ENCODE measurements around the gene GRIK5. TPM values are rescaled to one million over a fixed set of nuclear protein-coding genes. Genes with fewer than 3 reads are reported as not detected.

GRIK5 gene
- total RNA-seq, 2 experiments from 2014 or later = 0.58 to 0.74 TPM

DNA sequence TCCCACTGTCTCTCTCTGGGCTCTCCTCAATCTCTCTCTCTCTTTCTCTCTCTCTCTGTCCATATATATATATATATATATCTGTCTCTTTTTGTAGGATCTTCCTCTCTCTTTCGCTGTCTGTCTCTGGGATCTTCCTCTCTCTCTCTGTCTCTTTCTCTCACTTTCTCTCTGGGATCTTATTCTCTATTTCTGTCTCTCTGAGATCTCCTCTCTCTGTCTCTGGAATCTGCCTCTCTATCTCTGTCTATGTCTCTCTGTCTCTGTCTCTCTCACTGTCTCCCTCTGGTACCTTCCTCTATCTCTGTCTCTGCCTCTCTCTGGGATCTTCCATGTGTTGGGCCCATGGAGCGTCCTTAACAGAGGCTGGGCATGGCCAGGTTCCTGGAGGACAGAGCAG, 79.4 kb downstream of the GRIK5 start:
- no peak overlapping the region for H3K4me3 Mint-ChIP-seq
- H3K4me1 Mint-ChIP-seq = peaks cover 6% of the 10 kb centered on the region
- H3K36me3 Mint-ChIP-seq = no peaks in the 10 kb centered on the region
- no peaks in the 10 kb centered on the region for H3K9me3 Mint-ChIP-seq
- no peak overlapping the region for H3K27ac Mint-ChIP-seq
- peaks cover 12% of the 10 kb centered on the region for H3K27me3 Mint-ChIP-seq
- DNase-seq = no peak

DNA sequence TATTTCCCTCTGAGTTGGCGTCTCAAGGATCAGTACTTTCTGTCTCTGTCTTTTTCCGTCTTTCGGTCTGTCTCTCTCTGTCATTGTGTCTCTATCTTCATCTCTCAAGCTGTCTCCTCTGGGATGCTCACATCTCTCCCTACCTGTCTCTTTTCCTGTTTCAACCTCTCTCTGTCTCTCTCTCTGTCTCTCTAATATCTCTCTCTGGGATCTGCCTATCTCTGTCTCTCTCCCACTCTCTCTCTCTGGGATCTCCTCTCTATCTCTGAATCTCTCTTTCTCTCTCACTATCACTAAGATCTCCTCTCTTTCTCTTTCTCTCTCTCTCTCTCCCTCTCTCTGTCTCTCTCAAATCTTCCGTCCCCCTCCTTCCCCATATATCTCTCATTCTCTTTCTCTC, 80.0 kb downstream of the GRIK5 start:
- Mint-ChIP-seq H3K36me3 (no peaks in the 10 kb centered on the region), H3K4me1 (peaks cover 6% of the 10 kb centered on the region), H3K27ac (no peak overlapping the region), H3K4me3 (no peak overlapping the region), H3K27me3 (peaks cover 6% of the 10 kb centered on the region), H3K9me3 (no peaks in the 10 kb centered on the region)
- DNase-seq = no peak

DNA sequence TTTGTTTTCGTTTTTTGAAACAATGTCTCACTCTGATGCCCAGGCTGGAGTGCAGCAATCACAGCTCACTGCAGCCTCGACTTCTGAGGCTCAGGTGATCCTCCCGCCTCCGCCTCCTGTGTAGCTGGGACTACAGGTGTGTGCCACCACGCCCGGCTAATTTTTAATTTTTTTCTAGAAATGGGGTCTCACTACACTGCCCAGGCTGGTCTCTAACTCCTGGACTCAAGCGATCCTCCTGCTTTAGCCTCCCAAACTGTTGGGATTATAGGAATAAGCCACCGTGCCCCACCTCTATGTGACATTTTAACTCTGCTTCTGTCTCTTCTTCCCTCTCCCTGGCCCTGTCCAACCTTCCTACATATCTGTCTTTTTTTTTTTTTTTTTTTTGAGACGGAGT, 81.1 kb downstream of the GRIK5 start:
- Mint-ChIP-seq H3K27me3 (no peaks in the 10 kb centered on the region), H3K27ac (no peak overlapping the region), H3K9me3 (no peaks in the 10 kb centered on the region), H3K36me3 (no peaks in the 10 kb centered on the region), H3K4me3 (no peak overlapping the region), H3K4me1 (peaks cover 4% of the 10 kb centered on the region)
- DNase-seq = no peak

DNA sequence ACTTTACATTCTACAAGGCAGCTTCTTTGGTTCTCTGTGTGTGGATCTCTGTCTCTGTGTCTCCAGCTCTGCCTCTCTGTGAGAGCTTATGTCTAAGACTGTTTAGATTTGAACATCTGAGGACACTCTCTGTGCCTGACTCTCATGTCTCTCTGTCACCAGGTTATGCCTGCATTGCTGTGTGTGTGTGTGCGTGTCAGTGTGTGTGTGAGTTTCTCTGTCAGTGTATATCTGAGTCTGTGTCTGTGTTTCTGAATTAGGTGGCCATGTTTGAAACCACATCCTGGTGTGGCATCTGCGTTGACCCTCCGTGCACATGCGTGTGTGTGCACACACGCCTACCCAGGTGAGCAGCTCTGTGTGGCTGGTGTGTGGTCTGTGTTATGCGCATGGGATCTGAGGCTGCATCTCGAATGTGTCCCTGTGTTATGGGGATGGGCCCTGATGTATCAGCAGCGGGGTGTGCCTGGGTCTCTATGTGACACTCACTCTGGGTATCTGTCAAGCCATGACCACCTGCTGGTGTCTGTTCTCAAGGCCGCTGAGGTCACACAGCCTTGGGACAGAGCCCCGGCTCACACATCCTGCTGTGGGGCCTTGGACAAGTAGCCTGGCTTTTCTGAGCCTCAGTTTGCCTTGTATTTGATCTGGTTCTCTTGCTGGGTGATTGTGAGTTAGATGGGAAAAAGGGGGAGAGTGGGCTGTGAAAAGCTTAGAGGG, 82.7 kb downstream of the GRIK5 start:
- no peak overlapping the region for H3K27ac Mint-ChIP-seq
- H3K36me3 Mint-ChIP-seq = no peaks in the 10 kb centered on the region
- H3K9me3 Mint-ChIP-seq = no peaks in the 10 kb centered on the region
- no peaks in the 10 kb centered on the region for H3K27me3 Mint-ChIP-seq
- no peak overlapping the region for H3K4me3 Mint-ChIP-seq
- H3K4me1 Mint-ChIP-seq = no peaks in the 10 kb centered on the region
- DNase-seq = no peak

DNA sequence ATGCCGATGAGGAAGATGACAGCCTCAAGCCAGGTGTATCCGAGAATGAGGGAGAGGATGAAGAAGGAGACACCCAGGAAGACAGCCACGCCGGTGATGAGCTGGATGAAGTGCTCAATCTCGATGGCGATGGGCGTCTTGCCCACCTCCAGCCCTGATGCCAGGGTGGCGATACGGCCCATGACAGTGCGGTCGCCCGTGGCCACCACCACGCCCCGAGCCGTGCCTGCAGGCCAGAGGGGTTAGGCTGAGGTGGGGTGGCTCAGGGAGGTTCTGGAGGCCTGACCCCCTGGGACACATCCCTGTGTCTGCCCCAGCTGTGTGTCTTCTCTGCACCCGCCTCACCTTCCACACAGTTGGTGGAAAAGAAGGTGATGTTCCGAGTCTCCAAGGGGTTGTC, 85.0 kb downstream of the GRIK5 start:
- Mint-ChIP-seq H3K27me3 (no peaks in the 10 kb centered on the region), H3K4me3 (no peak overlapping the region), H3K27ac (no peak overlapping the region), H3K36me3 (peaks cover 2% of the 10 kb centered on the region), H3K4me1 (no peaks in the 10 kb centered on the region), H3K9me3 (no peaks in the 10 kb centered on the region)
- no peak for DNase-seq

DNA sequence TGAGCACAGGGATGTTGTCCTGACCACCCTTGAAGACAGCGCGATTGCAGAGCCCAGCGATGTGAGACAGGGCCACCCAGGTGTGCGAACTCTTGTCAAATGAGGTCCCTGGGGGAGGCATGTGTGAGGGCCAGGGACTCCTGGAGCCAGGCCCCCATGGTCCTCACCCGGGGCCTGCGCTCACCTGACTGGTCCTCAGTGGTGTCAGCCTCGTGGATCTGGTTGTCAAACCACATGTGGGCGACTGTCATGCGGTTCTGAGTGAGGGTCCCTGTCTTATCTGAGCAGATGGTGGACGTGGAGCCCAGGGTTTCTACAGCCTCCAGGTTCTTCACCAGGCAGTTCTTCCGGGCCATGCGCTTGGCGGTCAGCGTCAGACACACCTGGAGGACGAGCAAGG, 88.3 kb downstream of the GRIK5 start:
- Mint-ChIP-seq H3K4me1 (no peaks in the 10 kb centered on the region), H3K36me3 (peaks cover 4% of the 10 kb centered on the region), H3K27ac (no peak overlapping the region), H3K9me3 (no peaks in the 10 kb centered on the region), H3K4me3 (no peak overlapping the region), H3K27me3 (no peaks in the 10 kb centered on the region)
- no peak for DNase-seq

DNA sequence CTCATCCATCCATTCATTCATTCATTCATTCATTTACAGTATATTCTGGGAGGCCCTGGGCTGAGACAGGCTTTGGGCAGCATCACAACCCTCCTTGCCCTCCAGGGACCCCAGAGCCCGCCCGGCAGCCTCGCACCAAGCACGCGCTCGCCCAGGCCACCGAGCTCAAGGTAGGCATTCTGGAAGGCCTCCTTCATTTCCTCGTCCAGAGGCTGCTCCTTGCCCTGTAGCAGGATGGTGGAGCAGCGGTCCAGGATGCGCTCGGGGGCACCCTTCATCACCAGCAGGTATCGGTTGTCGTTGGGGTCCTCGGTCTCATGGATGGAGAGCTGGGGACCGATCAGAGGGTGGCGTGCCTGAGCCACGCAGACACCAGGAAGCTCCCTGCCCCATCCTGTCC, 91.5 kb downstream of the GRIK5 start:
- Mint-ChIP-seq H3K9me3 (no peaks in the 10 kb centered on the region), H3K36me3 (peaks cover 4% of the 10 kb centered on the region), H3K27ac (no peak overlapping the region), H3K27me3 (no peaks in the 10 kb centered on the region), H3K4me1 (no peaks in the 10 kb centered on the region), H3K4me3 (no peak overlapping the region)
- no peak for DNase-seq

DNA sequence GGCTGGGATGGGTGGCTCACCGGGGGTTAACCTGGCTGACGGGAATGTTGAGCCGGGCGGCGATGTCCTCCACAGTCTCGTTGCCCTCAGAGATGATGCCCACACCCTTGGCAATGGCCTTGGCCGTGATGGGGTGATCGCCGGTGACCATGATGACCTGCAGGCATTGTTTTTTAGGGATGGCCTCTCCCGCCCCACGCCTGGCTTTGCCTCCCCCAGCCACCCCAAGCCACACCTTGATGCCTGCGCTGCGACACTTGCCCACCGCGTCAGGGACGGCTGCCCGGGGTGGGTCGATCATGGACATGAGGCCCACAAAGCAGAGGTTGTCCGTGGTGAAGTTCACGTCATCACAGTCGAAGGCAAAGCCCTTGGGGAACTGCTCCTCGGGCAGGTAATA, 92.1 kb downstream of the GRIK5 start:
- H3K36me3 Mint-ChIP-seq = peaks cover 4% of the 10 kb centered on the region
- no peaks in the 10 kb centered on the region for H3K4me1 Mint-ChIP-seq
- no peak overlapping the region for H3K27ac Mint-ChIP-seq
- DNase-seq = no peak
- H3K27me3 Mint-ChIP-seq = no peaks in the 10 kb centered on the region
- H3K4me3 Mint-ChIP-seq = no peak overlapping the region
- H3K9me3 Mint-ChIP-seq = no peaks in the 10 kb centered on the region

DNA sequence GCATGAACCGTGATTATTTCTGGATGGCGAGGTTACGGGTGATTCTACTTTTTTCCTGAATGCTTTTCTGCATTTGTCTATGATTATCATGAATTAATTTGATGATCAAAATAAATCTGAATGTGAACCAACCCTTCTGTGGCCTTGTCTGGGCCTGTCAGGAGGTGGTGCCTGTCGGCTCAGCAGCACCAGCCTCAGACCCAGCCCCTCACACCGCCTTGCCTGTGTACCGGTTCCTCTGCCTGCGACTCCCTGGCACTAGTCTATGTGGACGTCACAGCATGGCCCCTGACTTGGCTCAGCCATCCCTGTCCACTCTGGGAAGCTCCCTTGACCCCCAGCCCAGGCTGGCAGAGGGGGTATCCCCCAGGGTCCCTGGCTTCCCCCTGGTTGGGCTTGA, 95.4 kb downstream of the GRIK5 start:
- Mint-ChIP-seq H3K27me3 (no peaks in the 10 kb centered on the region), H3K4me3 (no peak overlapping the region), H3K4me1 (no peaks in the 10 kb centered on the region), H3K9me3 (no peaks in the 10 kb centered on the region), H3K27ac (no peak overlapping the region), H3K36me3 (peaks cover 2% of the 10 kb centered on the region)
- no peak for DNase-seq

DNA sequence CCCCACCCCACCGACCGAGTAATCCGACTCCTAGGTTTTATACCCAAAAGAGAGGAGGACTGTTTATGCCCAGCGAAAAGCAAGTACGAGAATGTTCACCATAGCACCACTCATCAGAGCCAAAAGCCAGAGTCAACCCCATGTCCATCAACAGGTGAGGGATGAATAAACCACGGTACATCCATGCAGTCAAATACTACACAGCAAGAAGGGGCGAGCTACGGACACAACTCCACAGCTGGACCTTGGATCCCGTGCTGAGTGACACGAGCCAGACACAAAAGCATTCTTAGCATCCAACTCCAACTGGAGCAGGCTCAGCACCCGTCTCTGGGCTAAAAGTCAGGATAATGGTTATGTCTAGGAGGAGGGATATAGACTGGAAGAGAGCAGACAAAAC, 98.6 kb downstream of the GRIK5 start:
- no peaks in the 10 kb centered on the region for H3K9me3 Mint-ChIP-seq
- no peak overlapping the region for H3K27ac Mint-ChIP-seq
- no peaks in the 10 kb centered on the region for H3K4me1 Mint-ChIP-seq

DNA sequence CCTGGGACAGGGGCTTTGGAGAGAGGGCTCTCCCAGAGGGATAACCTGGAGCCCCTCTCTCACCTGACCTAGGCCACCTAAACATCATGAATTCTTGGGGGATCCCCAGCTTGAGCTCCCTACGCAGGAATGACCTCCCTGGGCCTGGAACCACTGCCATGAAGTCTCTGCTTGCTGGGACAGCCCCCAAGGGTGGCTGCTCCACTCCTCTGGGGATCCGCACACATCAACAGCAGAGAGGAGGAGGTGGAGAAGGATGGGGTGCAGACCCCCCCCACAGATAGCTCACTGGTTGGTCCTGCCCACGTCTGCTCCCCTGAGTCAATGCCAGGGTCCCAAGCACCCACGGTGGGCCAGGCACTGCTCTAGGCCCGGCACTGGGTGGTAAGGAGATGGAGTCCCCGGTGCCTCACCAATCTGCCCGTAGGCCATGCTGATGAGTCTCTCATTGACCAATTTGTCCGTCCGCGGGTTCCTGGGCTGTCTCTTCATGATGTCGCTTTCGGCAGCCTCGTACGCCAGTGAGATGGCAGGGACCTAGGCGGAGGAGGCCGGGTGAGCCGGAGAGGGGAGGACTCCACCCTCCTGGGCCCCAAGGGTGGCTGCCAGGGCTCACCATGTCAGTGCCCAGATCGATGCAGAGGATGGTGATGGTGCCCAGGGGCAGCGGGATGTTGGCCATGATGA, 100.1 kb downstream of the GRIK5 start:
- no peak for DNase-seq
- Mint-ChIP-seq H3K27ac (no peak overlapping the region), H3K9me3 (no peaks in the 10 kb centered on the region), H3K4me1 (peaks cover 4% of the 10 kb centered on the region), H3K27me3 (no peaks in the 10 kb centered on the region), H3K36me3 (no peaks in the 10 kb centered on the region), H3K4me3 (no peak overlapping the region)

More for the DNA sequence above, 98.6 kb downstream of the GRIK5 start:
- no peak for DNase-seq
- Mint-ChIP-seq H3K36me3 (no peaks in the 10 kb centered on the region), H3K27me3 (no peaks in the 10 kb centered on the region), H3K4me3 (no peak overlapping the region)

DNA sequence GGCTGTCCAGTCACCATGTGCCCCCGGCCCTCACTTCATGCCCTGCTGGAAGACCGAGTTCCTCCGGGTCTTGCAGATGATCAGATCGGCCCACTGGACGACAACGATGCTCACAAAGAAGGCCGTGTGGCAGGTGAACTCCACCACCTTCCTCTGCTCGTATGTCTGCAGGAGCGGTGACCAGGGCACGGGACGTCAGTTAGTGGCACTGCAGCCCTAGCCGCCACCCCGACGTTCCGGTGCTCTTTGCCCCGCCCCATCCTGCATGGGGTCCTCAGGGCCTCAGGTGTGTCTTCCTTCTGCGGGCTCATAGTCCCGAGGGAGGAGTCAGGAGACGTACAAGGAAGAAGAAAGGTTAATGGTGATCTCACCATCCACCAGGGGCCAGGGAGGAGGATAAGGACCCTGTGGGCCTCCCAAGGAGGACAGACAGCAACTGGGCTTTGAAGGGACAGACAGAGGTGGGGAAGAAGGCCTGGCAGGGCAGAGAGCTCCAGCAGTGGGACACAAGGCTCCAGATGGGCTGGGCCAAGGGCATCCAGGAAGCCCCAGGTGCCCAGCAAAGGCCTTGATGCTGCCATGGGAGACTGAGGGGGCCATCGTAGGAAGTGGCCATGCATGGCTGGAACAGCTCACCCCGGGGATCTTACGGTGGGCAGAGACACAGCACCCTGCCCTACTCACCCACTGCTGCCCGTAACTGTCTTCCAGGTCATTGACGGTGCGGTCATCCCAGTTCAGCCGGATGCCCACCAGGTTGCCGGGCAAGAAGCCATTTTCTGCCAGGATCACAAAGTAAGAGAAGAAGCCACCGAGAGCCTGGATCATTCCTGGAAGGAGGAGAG, 101.0 kb downstream of the GRIK5 start:
- no peaks in the 10 kb centered on the region for H3K9me3 Mint-ChIP-seq
- no peaks in the 10 kb centered on the region for H3K36me3 Mint-ChIP-seq
- no peak for DNase-seq
- H3K4me3 Mint-ChIP-seq = no peak overlapping the region
- no peak overlapping the region for H3K27ac Mint-ChIP-seq
- no peaks in the 10 kb centered on the region for H3K27me3 Mint-ChIP-seq
- H3K4me1 Mint-ChIP-seq = peaks cover 4% of the 10 kb centered on the region

DNA sequence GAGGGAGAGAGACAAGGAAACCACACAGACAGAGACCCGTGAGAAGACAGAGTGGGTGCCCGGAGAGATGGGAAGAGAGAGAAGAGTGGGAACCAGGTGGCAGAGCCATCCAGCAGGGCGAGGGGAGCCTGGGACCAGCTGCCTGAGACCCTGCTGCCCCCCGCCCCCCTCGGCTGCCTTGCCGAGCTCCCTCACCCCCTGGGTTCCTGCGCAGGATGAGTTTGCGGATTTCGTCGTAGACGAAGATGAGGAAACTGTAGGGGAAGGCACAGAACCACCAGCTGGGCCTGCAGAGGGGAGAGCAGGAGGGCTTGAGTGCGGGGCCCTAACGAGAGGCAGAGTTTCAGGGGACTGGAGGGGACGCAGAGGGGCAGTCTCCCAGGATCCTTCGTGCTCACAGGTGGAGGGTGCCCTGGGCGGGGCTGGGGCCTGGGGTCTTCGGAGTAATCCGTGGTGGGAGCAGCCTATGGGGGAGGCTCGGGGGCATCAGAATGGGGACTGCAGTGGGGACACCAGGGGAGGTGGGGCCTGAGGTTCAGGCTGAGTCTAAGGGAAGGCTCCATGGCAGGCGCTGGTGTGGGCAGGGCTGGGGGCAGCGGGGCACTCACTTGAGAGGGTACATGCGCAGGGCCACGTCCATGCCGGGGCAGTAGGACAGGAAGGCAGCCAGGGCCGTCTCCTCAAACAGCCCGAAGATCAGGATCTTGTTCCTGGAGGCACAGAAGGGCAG, 102.8 kb downstream of the GRIK5 start:
- no peak for DNase-seq
- H3K27ac Mint-ChIP-seq = no peak overlapping the region
- no peaks in the 10 kb centered on the region for H3K36me3 Mint-ChIP-seq
- no peak overlapping the region for H3K4me3 Mint-ChIP-seq
- H3K4me1 Mint-ChIP-seq = peaks cover 4% of the 10 kb centered on the region
- H3K9me3 Mint-ChIP-seq = no peaks in the 10 kb centered on the region
- no peaks in the 10 kb centered on the region for H3K27me3 Mint-ChIP-seq

DNA sequence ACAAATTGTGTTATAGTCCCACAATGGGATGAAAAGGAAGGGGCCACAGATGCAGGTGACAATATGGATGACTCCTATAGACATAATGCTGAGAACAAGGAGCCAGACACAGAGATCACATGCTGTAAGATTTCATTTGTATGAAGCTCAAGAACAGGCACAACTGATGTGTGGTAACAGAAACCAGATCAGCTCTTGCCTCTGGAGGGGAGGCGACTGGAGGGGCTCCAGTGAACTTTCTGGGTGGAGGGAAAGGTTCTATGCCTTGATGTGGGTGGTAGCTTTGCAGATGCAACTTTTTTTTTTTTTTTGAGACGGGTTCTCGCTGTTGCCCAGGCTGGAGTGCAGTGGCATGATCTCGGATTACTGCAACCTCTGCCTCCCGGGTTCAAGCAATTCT, 104.9 kb downstream of the GRIK5 start:
- Mint-ChIP-seq H3K4me3 (no peak overlapping the region), H3K9me3 (no peaks in the 10 kb centered on the region), H3K27me3 (no peaks in the 10 kb centered on the region), H3K4me1 (peaks cover 4% of the 10 kb centered on the region), H3K27ac (no peak overlapping the region), H3K36me3 (no peaks in the 10 kb centered on the region)
- DNase-seq = no peak

DNA sequence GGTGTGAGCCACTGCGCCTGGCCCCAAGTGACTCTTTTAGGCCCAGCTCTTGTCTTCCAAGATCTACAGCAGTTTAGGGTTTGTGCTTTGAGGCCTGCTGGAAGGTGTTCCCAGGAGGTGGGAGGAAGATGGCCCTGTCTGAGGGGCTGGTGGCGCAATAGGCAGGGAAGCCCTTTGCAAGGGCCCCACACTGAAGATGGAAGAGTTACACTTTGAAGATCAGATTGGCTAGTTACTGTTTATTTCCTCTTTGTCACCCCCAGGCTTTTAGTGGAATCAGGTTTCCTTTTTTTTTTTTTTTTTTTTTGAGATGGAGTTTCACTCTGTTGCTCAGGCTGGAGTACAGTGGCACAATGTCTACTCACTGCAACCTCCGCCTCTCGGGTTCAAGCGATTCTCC, 109.0 kb downstream of the GRIK5 start:
- no peak overlapping the region for H3K27ac Mint-ChIP-seq
- peaks cover 18% of the 10 kb centered on the region for H3K4me1 Mint-ChIP-seq
- peak overlapping the region; percentile 37 for H3K4me3 Mint-ChIP-seq
- no peaks in the 10 kb centered on the region for H3K36me3 Mint-ChIP-seq
- H3K27me3 Mint-ChIP-seq = no peaks in the 10 kb centered on the region
- no peak for DNase-seq
- H3K9me3 Mint-ChIP-seq = no peaks in the 10 kb centered on the region
